Measurements from ENCODE around the gene CCDC181. TPM values are rescaled to one million over a fixed set of nuclear protein-coding genes. Genes with fewer than 3 reads are reported as not detected.

Gene CCDC181
- total RNA-seq, 6 experiments from 2014 or later: not detected

- peak; percentile 12 for DNase-seq
- H3K4me1 Mint-ChIP-seq (ENCODE audit: low read depth): peaks cover 20% of the 10 kb centered on the region
- peaks cover 10% of the 10 kb centered on the region for H3K36me3 Mint-ChIP-seq (ENCODE audit: low read depth)
These were observed 58.9 kb downstream of the CCDC181 start for GRCh38 chr1:169368406-169368769.

DNA sequence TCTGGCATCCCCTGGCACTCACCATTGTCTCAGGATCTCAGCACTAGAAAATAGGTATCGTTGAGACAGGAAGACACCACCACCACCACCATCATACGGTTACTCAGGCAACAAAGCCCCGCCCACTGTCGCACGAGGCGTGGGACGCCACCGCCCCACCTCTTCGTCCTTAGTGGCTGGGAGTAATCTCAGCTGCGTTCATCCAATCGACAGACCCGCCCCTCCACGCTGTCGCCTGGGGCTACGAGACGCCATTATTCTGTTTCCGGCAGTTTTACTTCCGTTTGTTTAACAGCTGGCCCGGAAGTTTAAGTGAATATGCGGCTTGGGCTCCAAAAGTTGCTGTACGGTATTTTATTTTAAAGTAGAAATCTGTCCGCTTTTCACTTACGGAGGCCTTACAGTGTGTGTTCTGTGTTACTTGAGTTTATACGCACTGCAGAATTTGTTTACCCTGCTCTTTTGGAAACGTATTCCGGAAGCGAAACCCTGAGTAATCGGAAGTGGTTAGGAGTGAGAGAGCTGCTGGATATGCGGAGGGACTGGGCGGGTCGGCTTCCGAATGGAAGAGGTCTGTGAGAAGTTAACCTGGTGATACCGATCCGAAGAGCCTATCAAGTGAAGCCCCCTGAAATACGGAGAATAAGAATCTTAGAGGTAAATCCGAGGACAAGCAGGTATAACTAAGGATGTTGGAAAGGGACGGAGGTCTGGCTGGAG is 59.4 kb downstream of the CCDC181 start, which contains the start of the genes BLZF1 and NME7:
Gene BLZF1, plus strand, starts transcription at position 510 of the 720 bp plus-strand sequence. CDS start 1,328 bp downstream, outside the sequence.
Gene NME7, minus strand, starts transcription at position 112 of the 720 bp plus-strand sequence. Its CDS starts 87 bp downstream, at position 25.
- Mint-ChIP-seq H3K36me3 (ENCODE audit: low read depth) (peaks cover 8% of the 10 kb centered on the region), H3K4me3 (no peak within 1 kb of the TSS), H3K27ac (no peak within 1 kb of the TSS; the same call in 1 of the 2 replicates), H3K9me3 (peaks cover 1% of the 10 kb centered on the region; the same call in 1 of the 2 replicates), H3K4me1 (ENCODE audit: low read depth) (peaks cover 20% of the 10 kb centered on the region), H3K27me3 (ENCODE audit: insufficient read depth) (no peaks in the 10 kb centered on the region)
- peak; percentile 98 for DNase-seq
- TF ChIP-seq, protein P1, sequence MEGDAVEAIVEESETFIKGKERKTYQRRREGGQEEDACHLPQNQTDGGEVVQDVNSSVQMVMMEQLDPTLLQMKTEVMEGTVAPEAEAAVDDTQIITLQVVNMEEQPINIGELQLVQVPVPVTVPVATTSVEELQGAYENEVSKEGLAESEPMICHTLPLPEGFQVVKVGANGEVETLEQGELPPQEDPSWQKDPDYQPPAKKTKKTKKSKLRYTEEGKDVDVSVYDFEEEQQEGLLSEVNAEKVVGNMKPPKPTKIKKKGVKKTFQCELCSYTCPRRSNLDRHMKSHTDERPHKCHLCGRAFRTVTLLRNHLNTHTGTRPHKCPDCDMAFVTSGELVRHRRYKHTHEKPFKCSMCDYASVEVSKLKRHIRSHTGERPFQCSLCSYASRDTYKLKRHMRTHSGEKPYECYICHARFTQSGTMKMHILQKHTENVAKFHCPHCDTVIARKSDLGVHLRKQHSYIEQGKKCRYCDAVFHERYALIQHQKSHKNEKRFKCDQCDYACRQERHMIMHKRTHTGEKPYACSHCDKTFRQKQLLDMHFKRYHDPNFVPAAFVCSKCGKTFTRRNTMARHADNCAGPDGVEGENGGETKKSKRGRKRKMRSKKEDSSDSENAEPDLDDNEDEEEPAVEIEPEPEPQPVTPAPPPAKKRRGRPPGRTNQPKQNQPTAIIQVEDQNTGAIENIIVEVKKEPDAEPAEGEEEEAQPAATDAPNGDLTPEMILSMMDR (IDR thresholded peaks at IDR 0.05): no peak

More at GRCh38 chr1:169368406-169368769, 58.9 kb downstream of the CCDC181 start:
- Mint-ChIP-seq H3K9me3 (no peaks in the 10 kb centered on the region), H3K27ac (no peak overlapping the region), H3K4me3 (no peak overlapping the region), H3K27me3 (ENCODE audit: insufficient read depth) (no peaks in the 10 kb centered on the region)
- TF ChIP-seq, protein P1 (IDR thresholded peaks at IDR 0.05): no peak

GRCh38 chr1:169367096-169367685 is 60.1 kb downstream of the CCDC181 start:
- Mint-ChIP-seq H3K4me1 (ENCODE audit: low read depth) (peaks cover 20% of the 10 kb centered on the region), H3K27ac (no peak overlapping the region), H3K36me3 (ENCODE audit: low read depth) (peaks cover 14% of the 10 kb centered on the region), H3K27me3 (ENCODE audit: insufficient read depth) (no peaks in the 10 kb centered on the region), H3K4me3 (no peak overlapping the region), H3K9me3 (peaks cover 6% of the 10 kb centered on the region; the same call in 1 of the 2 replicates)
- DNase-seq: no peak
- TF ChIP-seq, protein P1 (IDR thresholded peaks at IDR 0.05): no peak

DNA sequence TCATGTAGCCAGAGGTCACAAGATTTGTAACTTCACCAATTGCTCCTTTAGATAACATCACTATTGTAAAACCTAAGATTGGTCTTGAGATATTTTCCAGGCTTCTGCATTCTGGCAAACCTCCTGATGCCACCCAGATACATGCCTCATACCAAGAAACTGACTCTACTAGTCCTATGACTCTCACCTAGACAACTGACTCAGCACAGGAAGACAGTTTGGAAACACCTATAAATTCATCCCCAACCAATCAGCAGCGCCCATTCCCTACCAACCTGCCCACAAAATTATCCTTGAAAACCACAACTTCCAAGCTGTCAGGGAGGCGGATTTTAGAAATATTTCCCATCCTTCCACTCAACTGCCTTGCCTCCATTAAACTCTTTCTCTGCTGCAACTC is 62.3 kb downstream of the CCDC181 start:
- Mint-ChIP-seq H3K9me3 (peaks cover 6% of the 10 kb centered on the region; the same call in 1 of the 2 replicates), H3K36me3 (ENCODE audit: low read depth) (peaks cover 8% of the 10 kb centered on the region), H3K27ac (no peak overlapping the region), H3K27me3 (ENCODE audit: insufficient read depth) (no peaks in the 10 kb centered on the region), H3K4me1 (ENCODE audit: low read depth) (peaks cover 21% of the 10 kb centered on the region), H3K4me3 (no peak overlapping the region; the same call in 1 of the 2 replicates)
- DNase-seq: no peak
- TF ChIP-seq, protein P1 (IDR thresholded peaks at IDR 0.05): no peak

GRCh38 chr1:169363046-169363730 is 64.1 kb downstream of the CCDC181 start:
- Mint-ChIP-seq H3K4me3 (peak overlapping the region; percentile 65), H3K36me3 (ENCODE audit: low read depth) (peaks cover 8% of the 10 kb centered on the region), H3K27me3 (ENCODE audit: insufficient read depth) (no peaks in the 10 kb centered on the region), H3K9me3 (peaks cover 6% of the 10 kb centered on the region; the same call in 1 of the 2 replicates), H3K27ac (peak overlapping the region; percentile 92), H3K4me1 (ENCODE audit: low read depth) (peaks cover 12% of the 10 kb centered on the region)
- peak; percentile 81 for DNase-seq
- TF ChIP-seq, protein P1 (IDR thresholded peaks at IDR 0.05): no peak

Data from HFFc6 (cell line).